ENCODE data around the gene HIPK2.
A peak's percentile ranks its signal among the peaks of the same experiment; 100 is the strongest.
"Not testable (repeated sequence)": the region's sequence is repeated elsewhere in the genome, so short reads cannot be mapped to it uniquely, and the experiment has no call there.

HIPK2 gene

GRCh38 chr7:139630643-139631519 lies 146.9 kb downstream of the HIPK2 start:
- DNase-seq, result no peak

GRCh38 chr7:139629392-139630082 lies 148.3 kb downstream of the HIPK2 start:
- DNase-seq, result no peak

- no peak for DNase-seq
Observed at GRCh38 chr7:139627831-139628230, 150.0 kb downstream of the HIPK2 start.

- DNase-seq, result no peak
Observed at GRCh38 chr7:139626817-139627216, 151.0 kb downstream of the HIPK2 start.

GRCh38 chr7:139623518-139623917 lies 154.3 kb downstream of the HIPK2 start:
- no peak for DNase-seq

GRCh38 chr7:139620676-139621344 lies 157.0 kb downstream of the HIPK2 start:
- DNase-seq, result peak in 4 of 51 donors; percentile 17 to 36 (median 25)

- DNase-seq, result no peak
Observed at GRCh38 chr7:139619367-139619657, 158.5 kb downstream of the HIPK2 start.

- peak in 15 of 51 donors; percentile 9 to 58 (median 25) for DNase-seq
Observed at GRCh38 chr7:139618482-139619366, 159.1 kb downstream of the HIPK2 start.

GRCh38 chr7:139617074-139617473 lies 160.7 kb downstream of the HIPK2 start:
- no peak for DNase-seq

- DNase-seq, result no peak
Observed at GRCh38 chr7:139614886-139615285, 162.9 kb downstream of the HIPK2 start.

- DNase-seq, result no peak
Observed at GRCh38 chr7:139613971-139614411, 163.8 kb downstream of the HIPK2 start.

- not testable (repeated sequence) for DNase-seq
Observed at GRCh38 chr7:139611556-139611955, 166.2 kb downstream of the HIPK2 start.

GRCh38 chr7:139610595-139610994 lies 167.2 kb downstream of the HIPK2 start:
- no peak for DNase-seq

- DNase-seq, result peak in 1 of 51 donors; percentile 18
Observed at GRCh38 chr7:139603896-139604295, 173.9 kb downstream of the HIPK2 start.

GRCh38 chr7:139603282-139603681 lies 174.5 kb downstream of the HIPK2 start:
- peak in 1 of 51 donors; percentile 12 for DNase-seq

- DNase-seq, result peak in 1 of 51 donors; percentile 7
Observed at GRCh38 chr7:139602143-139602722, 175.6 kb downstream of the HIPK2 start.

GRCh38 chr7:139601176-139601575 lies 176.6 kb downstream of the HIPK2 start:
- DNase-seq, result no peak

GRCh38 chr7:139600306-139600705 lies 177.5 kb downstream of the HIPK2 start:
- no peak for DNase-seq

- peak in 4 of 51 donors; percentile 19 to 28 (median 22) for DNase-seq
Observed at GRCh38 chr7:139598642-139599041, 179.2 kb downstream of the HIPK2 start.

- DNase-seq, result no peak
Observed at GRCh38 chr7:139597028-139597427, 180.8 kb downstream of the HIPK2 start.

GRCh38 chr7:139596626-139597025 lies 181.2 kb downstream of the HIPK2 start:
- no peak for DNase-seq

Measured in hypothalamus (tissue), 51 donors.